Urinary bladder (tissue), 4 donors: ENCODE results near the gene ASIC2. TPM values are rescaled to one million over a fixed set of nuclear protein-coding genes. Genes with fewer than 3 reads are reported as not detected.

Experiments used
- DNase-seq: peaks from one replicate; pipeline ENCODE4 v3.0.0-alpha.2; 2015; ENCODE audit errors: extremely low spot score
- H3K27ac ChIP-seq: one replicate; pipeline ENCODE4 v1.5.1; 2013; ENCODE audit warnings: low read depth, mild to moderate bottlenecking, moderate library complexity
- H3K36me3 ChIP-seq: one replicate; pipeline ENCODE4 v1.6.1; 2013; ENCODE audit warnings: mild to moderate bottlenecking, moderate library complexity; ENCODE audit not compliant: insufficient read depth
- H3K4me1 ChIP-seq: one replicate; pipeline ENCODE4 v1.6.1; 2013; ENCODE audit warnings: mild to moderate bottlenecking, moderate library complexity; ENCODE audit not compliant: insufficient read depth
- H3K4me3 ChIP-seq: one replicate; pipeline ENCODE4 v1.5.1; 2013; ENCODE audit warnings: low read depth, low read length
- WGBS: extraction: QIAGEN DNeasy Blood & Tissue Kit; methylation state at CpG from one replicate; pipeline ENCODE4 v1.1.7; 2013; 5-methylcytosine and 5-hydroxymethylcytosine counted together
- polyA plus RNA-seq: library from polyadenylated mRNA; stranded (reverse); fragments of 200-250 nt; gene quantifications from one replicate; pipeline ENCODE4 v1.2.3, GENCODE V29; 2013
- total RNA-seq: library from RNA; depleted of rRNA; stranded (reverse); fragments of >200 nt; gene quantifications from one replicate; pipeline ENCODE4 v1.2.3, GENCODE V29; 2014
- donor health status: healthy with polysubstance abuse.
- donor health status: healthy.

Gene ASIC2
- total and polyA plus RNA-seq, 2 donors = 0.09 to 1.1 TPM

- 69% methylated on average over 3 of the region's 3 CpGs for WGBS
- DNase-seq = no peak
- no peaks in the 10 kb centered on the region for H3K4me1 ChIP-seq
- H3K27ac ChIP-seq = no peak overlapping the region
- H3K4me3 ChIP-seq = no peak overlapping the region
- no peaks in the 10 kb centered on the region for H3K36me3 ChIP-seq
Observed at GRCh38 chr17:33258296-33258695, 34.8 kb downstream of the ASIC2 start.

- Histone ChIP-seq H3K4me3 (no peak overlapping the region), H3K27ac (no peak overlapping the region), H3K36me3 (no peaks in the 10 kb centered on the region), H3K4me1 (no peaks in the 10 kb centered on the region)
- no peak for DNase-seq
- 90% methylated on average over 2 of the region's 2 CpGs for WGBS
Observed at GRCh38 chr17:33245183-33245582, 47.9 kb downstream of the ASIC2 start.

GRCh38 chr17:33243732-33244131 is 49.4 kb downstream of the ASIC2 start:
- H3K27ac ChIP-seq = no peak overlapping the region
- no peaks in the 10 kb centered on the region for H3K4me1 ChIP-seq
- DNase-seq = no peak
- WGBS = 91% methylated on average over 3 of the region's 3 CpGs
- no peaks in the 10 kb centered on the region for H3K36me3 ChIP-seq
- no peak overlapping the region for H3K4me3 ChIP-seq

GRCh38 chr17:33242375-33243124 is 50.5 kb downstream of the ASIC2 start:
- WGBS = 59% methylated on average over 8 of the region's 8 CpGs

GRCh38 chr17:33241390-33241789 is 51.7 kb downstream of the ASIC2 start:
- DNase-seq = no peak
- Histone ChIP-seq H3K36me3 (no peaks in the 10 kb centered on the region), H3K4me1 (no peaks in the 10 kb centered on the region), H3K27ac (no peak overlapping the region), H3K4me3 (no peak overlapping the region)

More at GRCh38 chr17:33242375-33243124, 50.5 kb downstream of the ASIC2 start:
- Histone ChIP-seq H3K4me1 (no peaks in the 10 kb centered on the region), H3K36me3 (no peaks in the 10 kb centered on the region), H3K4me3 (no peak overlapping the region), H3K27ac (no peak overlapping the region)
- no peak for DNase-seq

GRCh38 chr17:33240362-33240761 is 52.7 kb downstream of the ASIC2 start:
- DNase-seq = no peak
- Histone ChIP-seq H3K27ac (no peak overlapping the region), H3K36me3 (no peaks in the 10 kb centered on the region), H3K4me3 (no peak overlapping the region), H3K4me1 (no peaks in the 10 kb centered on the region)
- WGBS = 61% methylated on average over 6 of the region's 6 CpGs

- Histone ChIP-seq H3K36me3 (no peaks in the 10 kb centered on the region), H3K27ac (no peak overlapping the region), H3K4me1 (no peaks in the 10 kb centered on the region), H3K4me3 (no peak overlapping the region)
- WGBS = 98% methylated on average over 1 of the region's 1 CpG
- DNase-seq = no peak
Observed at GRCh38 chr17:33239702-33240101, 53.4 kb downstream of the ASIC2 start.

GRCh38 chr17:33234930-33235685 is 58.0 kb downstream of the ASIC2 start:
- DNase-seq = no peak

GRCh38 chr17:33234233-33234632 is 58.9 kb downstream of the ASIC2 start:
- Histone ChIP-seq H3K27ac (no peak overlapping the region), H3K4me1 (no peaks in the 10 kb centered on the region), H3K36me3 (no peaks in the 10 kb centered on the region), H3K4me3 (no peak overlapping the region)
- no peak for DNase-seq
- 88% methylated on average over 4 of the region's 4 CpGs for WGBS

More at GRCh38 chr17:33234930-33235685, 58.0 kb downstream of the ASIC2 start:
- Histone ChIP-seq H3K36me3 (no peaks in the 10 kb centered on the region), H3K4me3 (no peak overlapping the region), H3K27ac (no peak overlapping the region), H3K4me1 (no peaks in the 10 kb centered on the region)
- 58% methylated on average over 6 of the region's 6 CpGs for WGBS

- DNase-seq = no peak
- 31% methylated on average over 5 of the region's 5 CpGs for WGBS
- no peaks in the 10 kb centered on the region for H3K36me3 ChIP-seq
- H3K27ac ChIP-seq = no peak overlapping the region
- H3K4me1 ChIP-seq = no peaks in the 10 kb centered on the region
- H3K4me3 ChIP-seq = no peak overlapping the region
Observed at GRCh38 chr17:33233811-33234177, 59.3 kb downstream of the ASIC2 start.

- no peaks in the 10 kb centered on the region for H3K36me3 ChIP-seq
- H3K4me1 ChIP-seq = no peaks in the 10 kb centered on the region
- DNase-seq = no peak
- no peak overlapping the region for H3K4me3 ChIP-seq
- H3K27ac ChIP-seq = no peak overlapping the region
- WGBS = 65% methylated on average over 7 of the region's 7 CpGs
Observed at GRCh38 chr17:33229499-33229898, 63.6 kb downstream of the ASIC2 start.

GRCh38 chr17:33229028-33229427 is 64.1 kb downstream of the ASIC2 start:
- no peaks in the 10 kb centered on the region for H3K4me1 ChIP-seq
- WGBS = 70% methylated on average over 5 of the region's 5 CpGs

GRCh38 chr17:33228548-33228947 is 64.5 kb downstream of the ASIC2 start:
- H3K4me3 ChIP-seq = no peak overlapping the region
- 83% methylated on average over 5 of the region's 5 CpGs for WGBS

More at GRCh38 chr17:33229028-33229427, 64.1 kb downstream of the ASIC2 start:
- H3K4me3 ChIP-seq = no peak overlapping the region
- DNase-seq = no peak
- no peak overlapping the region for H3K27ac ChIP-seq
- H3K36me3 ChIP-seq = no peaks in the 10 kb centered on the region

GRCh38 chr17:33227911-33228310 is 65.2 kb downstream of the ASIC2 start:
- Histone ChIP-seq H3K27ac (no peak overlapping the region), H3K4me1 (no peaks in the 10 kb centered on the region), H3K4me3 (no peak overlapping the region), H3K36me3 (no peaks in the 10 kb centered on the region)
- DNase-seq = no peak
- WGBS = 77% methylated on average over 3 of the region's 3 CpGs

More at GRCh38 chr17:33228548-33228947, 64.5 kb downstream of the ASIC2 start:
- no peak for DNase-seq
- H3K4me1 ChIP-seq = no peaks in the 10 kb centered on the region
- no peaks in the 10 kb centered on the region for H3K36me3 ChIP-seq
- H3K27ac ChIP-seq = no peak overlapping the region
